ENCODE results near the gene VTCN1.

DNA sequence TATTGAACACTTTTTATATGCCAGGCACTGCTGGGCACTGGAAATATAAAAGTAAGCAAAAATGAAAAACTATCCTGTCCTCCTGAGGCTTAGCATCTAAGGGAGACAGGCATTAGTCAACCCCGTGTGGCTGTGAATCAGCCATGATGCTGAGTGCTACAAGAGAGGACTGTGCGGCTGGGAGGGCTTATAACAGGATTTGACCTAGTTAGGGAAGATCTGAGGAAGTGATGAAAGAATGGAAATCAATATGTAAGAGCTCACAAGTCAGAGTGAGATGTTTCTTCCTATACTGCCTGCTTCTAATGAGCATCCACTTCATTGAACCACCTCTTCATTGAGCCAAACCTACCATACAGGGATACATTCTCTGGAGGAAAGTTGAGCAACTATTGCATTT is 104.2 kb downstream of the VTCN1 start:
- TF ChIP-seq CREB1 (CRISPR knock-in tag; IDR thresholded peaks at IDR 0.05) (no peak), NR2C2 (CRISPR knock-in tag; IDR thresholded peaks at IDR 0.05) (no peak), ZNF121 (CRISPR knock-in tag; IDR thresholded peaks at IDR 0.05) (no peak), GABPB1 (CRISPR knock-in tag; IDR thresholded peaks at IDR 0.05) (no peak), MXD4 (CRISPR knock-in tag; IDR thresholded peaks at IDR 0.05; ENCODE audit: borderline replicate concordance) (no peak), NFE2L1 (CRISPR knock-in tag; IDR thresholded peaks at IDR 0.05) (no peak)
- TF ChIP-seq, protein P1, sequence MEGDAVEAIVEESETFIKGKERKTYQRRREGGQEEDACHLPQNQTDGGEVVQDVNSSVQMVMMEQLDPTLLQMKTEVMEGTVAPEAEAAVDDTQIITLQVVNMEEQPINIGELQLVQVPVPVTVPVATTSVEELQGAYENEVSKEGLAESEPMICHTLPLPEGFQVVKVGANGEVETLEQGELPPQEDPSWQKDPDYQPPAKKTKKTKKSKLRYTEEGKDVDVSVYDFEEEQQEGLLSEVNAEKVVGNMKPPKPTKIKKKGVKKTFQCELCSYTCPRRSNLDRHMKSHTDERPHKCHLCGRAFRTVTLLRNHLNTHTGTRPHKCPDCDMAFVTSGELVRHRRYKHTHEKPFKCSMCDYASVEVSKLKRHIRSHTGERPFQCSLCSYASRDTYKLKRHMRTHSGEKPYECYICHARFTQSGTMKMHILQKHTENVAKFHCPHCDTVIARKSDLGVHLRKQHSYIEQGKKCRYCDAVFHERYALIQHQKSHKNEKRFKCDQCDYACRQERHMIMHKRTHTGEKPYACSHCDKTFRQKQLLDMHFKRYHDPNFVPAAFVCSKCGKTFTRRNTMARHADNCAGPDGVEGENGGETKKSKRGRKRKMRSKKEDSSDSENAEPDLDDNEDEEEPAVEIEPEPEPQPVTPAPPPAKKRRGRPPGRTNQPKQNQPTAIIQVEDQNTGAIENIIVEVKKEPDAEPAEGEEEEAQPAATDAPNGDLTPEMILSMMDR (IDR thresholded peaks at IDR 0.05), result no peak
- TF ChIP-seq, protein P2, sequence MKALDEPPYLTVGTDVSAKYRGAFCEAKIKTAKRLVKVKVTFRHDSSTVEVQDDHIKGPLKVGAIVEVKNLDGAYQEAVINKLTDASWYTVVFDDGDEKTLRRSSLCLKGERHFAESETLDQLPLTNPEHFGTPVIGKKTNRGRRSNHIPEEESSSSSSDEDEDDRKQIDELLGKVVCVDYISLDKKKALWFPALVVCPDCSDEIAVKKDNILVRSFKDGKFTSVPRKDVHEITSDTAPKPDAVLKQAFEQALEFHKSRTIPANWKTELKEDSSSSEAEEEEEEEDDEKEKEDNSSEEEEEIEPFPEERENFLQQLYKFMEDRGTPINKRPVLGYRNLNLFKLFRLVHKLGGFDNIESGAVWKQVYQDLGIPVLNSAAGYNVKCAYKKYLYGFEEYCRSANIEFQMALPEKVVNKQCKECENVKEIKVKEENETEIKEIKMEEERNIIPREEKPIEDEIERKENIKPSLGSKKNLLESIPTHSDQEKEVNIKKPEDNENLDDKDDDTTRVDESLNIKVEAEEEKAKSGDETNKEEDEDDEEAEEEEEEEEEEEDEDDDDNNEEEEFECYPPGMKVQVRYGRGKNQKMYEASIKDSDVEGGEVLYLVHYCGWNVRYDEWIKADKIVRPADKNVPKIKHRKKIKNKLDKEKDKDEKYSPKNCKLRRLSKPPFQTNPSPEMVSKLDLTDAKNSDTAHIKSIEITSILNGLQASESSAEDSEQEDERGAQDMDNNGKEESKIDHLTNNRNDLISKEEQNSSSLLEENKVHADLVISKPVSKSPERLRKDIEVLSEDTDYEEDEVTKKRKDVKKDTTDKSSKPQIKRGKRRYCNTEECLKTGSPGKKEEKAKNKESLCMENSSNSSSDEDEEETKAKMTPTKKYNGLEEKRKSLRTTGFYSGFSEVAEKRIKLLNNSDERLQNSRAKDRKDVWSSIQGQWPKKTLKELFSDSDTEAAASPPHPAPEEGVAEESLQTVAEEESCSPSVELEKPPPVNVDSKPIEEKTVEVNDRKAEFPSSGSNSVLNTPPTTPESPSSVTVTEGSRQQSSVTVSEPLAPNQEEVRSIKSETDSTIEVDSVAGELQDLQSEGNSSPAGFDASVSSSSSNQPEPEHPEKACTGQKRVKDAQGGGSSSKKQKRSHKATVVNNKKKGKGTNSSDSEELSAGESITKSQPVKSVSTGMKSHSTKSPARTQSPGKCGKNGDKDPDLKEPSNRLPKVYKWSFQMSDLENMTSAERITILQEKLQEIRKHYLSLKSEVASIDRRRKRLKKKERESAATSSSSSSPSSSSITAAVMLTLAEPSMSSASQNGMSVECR (CRISPR knock-in tag; IDR thresholded peaks at IDR 0.05; ENCODE audit: borderline replicate concordance), result no peak
- TF ChIP-seq, protein P3, sequence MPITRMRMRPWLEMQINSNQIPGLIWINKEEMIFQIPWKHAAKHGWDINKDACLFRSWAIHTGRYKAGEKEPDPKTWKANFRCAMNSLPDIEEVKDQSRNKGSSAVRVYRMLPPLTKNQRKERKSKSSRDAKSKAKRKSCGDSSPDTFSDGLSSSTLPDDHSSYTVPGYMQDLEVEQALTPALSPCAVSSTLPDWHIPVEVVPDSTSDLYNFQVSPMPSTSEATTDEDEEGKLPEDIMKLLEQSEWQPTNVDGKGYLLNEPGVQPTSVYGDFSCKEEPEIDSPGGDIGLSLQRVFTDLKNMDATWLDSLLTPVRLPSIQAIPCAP (CRISPR knock-in tag; IDR thresholded peaks at IDR 0.05), result no peak
- TF ChIP-seq, protein P4, sequence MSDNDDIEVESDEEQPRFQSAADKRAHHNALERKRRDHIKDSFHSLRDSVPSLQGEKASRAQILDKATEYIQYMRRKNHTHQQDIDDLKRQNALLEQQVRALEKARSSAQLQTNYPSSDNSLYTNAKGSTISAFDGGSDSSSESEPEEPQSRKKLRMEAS (CRISPR knock-in tag; IDR thresholded peaks at IDR 0.05), result no peak
- TF ChIP-seq, protein P5, sequence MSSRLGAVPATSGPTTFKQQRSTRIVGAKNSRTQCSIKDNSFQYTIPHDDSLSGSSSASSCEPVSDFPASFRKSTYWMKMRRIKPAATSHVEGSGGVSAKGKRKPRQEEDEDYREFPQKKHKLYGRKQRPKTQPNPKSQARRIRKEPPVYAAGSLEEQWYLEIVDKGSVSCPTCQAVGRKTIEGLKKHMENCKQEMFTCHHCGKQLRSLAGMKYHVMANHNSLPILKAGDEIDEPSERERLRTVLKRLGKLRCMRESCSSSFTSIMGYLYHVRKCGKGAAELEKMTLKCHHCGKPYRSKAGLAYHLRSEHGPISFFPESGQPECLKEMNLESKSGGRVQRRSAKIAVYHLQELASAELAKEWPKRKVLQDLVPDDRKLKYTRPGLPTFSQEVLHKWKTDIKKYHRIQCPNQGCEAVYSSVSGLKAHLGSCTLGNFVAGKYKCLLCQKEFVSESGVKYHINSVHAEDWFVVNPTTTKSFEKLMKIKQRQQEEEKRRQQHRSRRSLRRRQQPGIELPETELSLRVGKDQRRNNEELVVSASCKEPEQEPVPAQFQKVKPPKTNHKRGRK (CRISPR knock-in tag; IDR thresholded peaks at IDR 0.05; ENCODE audit: borderline replicate concordance), result no peak

Data from WTC11 (cell line).